Lower leg skin (tissue), 3 donors: ENCODE data around the gene NFYC.

Experiments
- CTCF ChIP-seq, 3 donors: fragments of 450-650 bp; IDR thresholded peaks; one replicate each; pipeline ENCODE4 v1.5.1; 2016; ENCODE audit warnings: antibody characterized with exemption in 3 of 3, mild to moderate bottlenecking in 3 of 3, moderate library complexity in 2 of 3
- POLR2A ChIP-seq, 2 donors: fragments of 450-650 bp; IDR thresholded peaks; one replicate each; pipeline ENCODE4 v1.6.1; 2016 to 2017; ENCODE audit warnings: antibody characterized with exemption in 2 of 2, mild to moderate bottlenecking in 1 of 2, moderate library complexity in 1 of 2

- no peak for TF ChIP-seq CTCF (IDR thresholded peaks at IDR 0.05)
- TF ChIP-seq POLR2A (IDR thresholded peaks at IDR 0.05) = no peak
Measured at GRCh38 chr1:40817791-40818263, 126.3 kb downstream of the NFYC start.
